ENCODE measurements around the gene RSF1. TPM values are rescaled to one million over a fixed set of nuclear protein-coding genes. Genes with fewer than 3 reads are reported as not detected.
"Not testable (repeated sequence)": the region's sequence is repeated elsewhere in the genome, so short reads cannot be mapped to it uniquely, and the experiment has no call there.

RSF1 gene
- total RNA-seq, 4 donors from 2014 or later = 26.5 to 121 (median 82.3) TPM

- peak within 1 kb of the TSS; percentile 90 to 98 for H3K4me3 ChIP-seq
- no peaks in the 10 kb centered on the region for H3K36me3 ChIP-seq
- no peaks in the 10 kb centered on the region for H3K27me3 ChIP-seq
- peaks cover 0 to 1% of the 10 kb centered on the region in 2 donors for H3K4me1 ChIP-seq
- peak; percentile 36 to 53 for TF ChIP-seq POLR2A (IDR thresholded peaks at IDR 0.05)
- TF ChIP-seq, protein P1, sequence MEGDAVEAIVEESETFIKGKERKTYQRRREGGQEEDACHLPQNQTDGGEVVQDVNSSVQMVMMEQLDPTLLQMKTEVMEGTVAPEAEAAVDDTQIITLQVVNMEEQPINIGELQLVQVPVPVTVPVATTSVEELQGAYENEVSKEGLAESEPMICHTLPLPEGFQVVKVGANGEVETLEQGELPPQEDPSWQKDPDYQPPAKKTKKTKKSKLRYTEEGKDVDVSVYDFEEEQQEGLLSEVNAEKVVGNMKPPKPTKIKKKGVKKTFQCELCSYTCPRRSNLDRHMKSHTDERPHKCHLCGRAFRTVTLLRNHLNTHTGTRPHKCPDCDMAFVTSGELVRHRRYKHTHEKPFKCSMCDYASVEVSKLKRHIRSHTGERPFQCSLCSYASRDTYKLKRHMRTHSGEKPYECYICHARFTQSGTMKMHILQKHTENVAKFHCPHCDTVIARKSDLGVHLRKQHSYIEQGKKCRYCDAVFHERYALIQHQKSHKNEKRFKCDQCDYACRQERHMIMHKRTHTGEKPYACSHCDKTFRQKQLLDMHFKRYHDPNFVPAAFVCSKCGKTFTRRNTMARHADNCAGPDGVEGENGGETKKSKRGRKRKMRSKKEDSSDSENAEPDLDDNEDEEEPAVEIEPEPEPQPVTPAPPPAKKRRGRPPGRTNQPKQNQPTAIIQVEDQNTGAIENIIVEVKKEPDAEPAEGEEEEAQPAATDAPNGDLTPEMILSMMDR (IDR thresholded peaks at IDR 0.05) = peak in 1 of 4 experiments; percentile 7
- DNase-seq = peak; percentile 78 to 80
- H3K27ac ChIP-seq = peak within 1 kb of the TSS; percentile 78 to 83
- no peaks in the 10 kb centered on the region for H3K9me3 ChIP-seq
- intact Hi-C loops (cut with DNase I; ENCODE audit: low total_unique reads) = no loop called here
Observed at GRCh38 chr11:77637345-77638165, 183.0 kb downstream of the RSF1 start, which contains the start of gene CLNS1A. TSS of gene CLNS1A (minus strand) at chr11:77637794. CDS start at chr11:77637714, 80 bp downstream.

- no peak for TF ChIP-seq POLR2A (IDR thresholded peaks at IDR 0.05)
- DNase-seq = no peak
- Histone ChIP-seq H3K27ac (peak overlapping the region; percentile 78 to 83), H3K27me3 (no peaks in the 10 kb centered on the region), H3K36me3 (no peaks in the 10 kb centered on the region), H3K4me1 (peaks cover 0 to 5% of the 10 kb centered on the region in 2 donors), H3K4me3 (peak overlapping the region; percentile 90 to 98), H3K9me3 (no peaks in the 10 kb centered on the region)
- intact Hi-C loops (cut with DNase I; ENCODE audit: low total_unique reads) = no loop called here
Observed at GRCh38 chr11:77636731-77637344, 183.7 kb downstream of the RSF1 start.

GRCh38 chr11:77633926-77634325, 186.6 kb downstream of the RSF1 start:
- H3K27me3 ChIP-seq; H3K4me1 ChIP-seq; intact Hi-C loops (cut with DNase I; ENCODE audit: low total_unique reads); H3K4me3 ChIP-seq; H3K36me3 ChIP-seq; H3K9me3 ChIP-seq; DNase-seq; H3K27ac ChIP-seq: not testable (repeated sequence)

DNA sequence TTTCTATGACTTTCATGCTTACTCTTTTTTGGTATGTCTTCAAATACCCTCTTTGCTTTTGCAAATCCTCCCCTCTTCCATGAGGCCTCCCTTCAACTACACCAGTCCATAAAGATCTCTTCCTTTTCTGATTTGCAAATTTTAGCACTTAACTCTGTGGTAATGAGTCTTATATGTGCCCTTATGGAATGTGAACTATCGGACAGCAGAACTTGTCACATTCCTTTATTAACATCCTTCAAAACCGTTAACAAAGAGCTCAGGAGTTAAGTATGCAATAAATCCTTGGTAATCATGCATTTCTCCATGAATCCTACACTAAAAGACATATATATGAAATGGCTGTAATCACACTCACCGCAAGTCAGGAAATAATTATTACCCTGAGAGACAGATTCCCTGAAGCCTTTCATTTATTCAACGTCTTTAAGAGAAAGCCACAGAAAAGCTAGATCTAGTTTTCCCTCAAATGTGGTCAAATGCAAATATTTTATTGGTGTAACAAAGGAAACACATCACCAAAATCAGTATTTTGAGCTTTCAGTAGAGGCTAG, 190.3 kb downstream of the RSF1 start:
- no peak for TF ChIP-seq POLR2A (IDR thresholded peaks at IDR 0.05)
- TF ChIP-seq, protein P1 (IDR thresholded peaks at IDR 0.05) = no peak
- Histone ChIP-seq H3K4me3 (no peak overlapping the region), H3K27me3 (no peaks in the 10 kb centered on the region), H3K9me3 (no peaks in the 10 kb centered on the region), H3K36me3 (no peaks in the 10 kb centered on the region), H3K4me1 (peaks cover 0 to 5% of the 10 kb centered on the region in 2 donors), H3K27ac (no peak overlapping the region)
- intact Hi-C loops (cut with DNase I; ENCODE audit: low total_unique reads) = no loop called here
- no peak for DNase-seq

DNA sequence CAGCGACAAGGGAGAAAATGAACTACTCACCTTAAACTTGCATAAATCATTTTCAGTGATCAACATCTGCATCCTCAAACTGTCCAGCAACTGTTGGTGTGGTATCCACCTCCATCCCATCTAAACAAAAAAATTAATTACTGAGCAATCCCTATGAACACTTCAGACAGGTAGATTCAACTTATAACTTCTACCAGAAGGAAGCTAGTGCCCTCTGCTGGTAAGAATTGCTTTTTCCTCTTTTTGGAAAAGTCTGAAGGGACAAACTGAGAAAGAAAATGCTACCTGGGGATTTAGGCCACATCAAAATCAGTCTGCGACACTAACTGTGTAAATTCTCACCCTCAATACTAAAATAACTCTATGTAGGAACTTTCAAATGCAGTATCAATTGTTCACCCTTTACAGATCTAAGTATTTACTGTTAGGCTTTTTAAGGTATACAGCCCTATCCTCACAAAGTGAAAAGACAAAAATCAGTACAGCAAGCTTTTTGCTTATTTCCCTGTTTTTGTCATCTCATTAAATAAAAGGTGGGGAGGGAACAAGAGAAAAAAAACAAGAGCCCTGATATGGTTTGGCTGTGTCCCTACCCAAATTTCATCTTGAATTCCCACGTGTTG, 200.8 kb downstream of the RSF1 start:
- no peaks in the 10 kb centered on the region for H3K4me1 ChIP-seq
- H3K36me3 ChIP-seq = no peaks in the 10 kb centered on the region
- no peak for TF ChIP-seq POLR2A (IDR thresholded peaks at IDR 0.05)
- TF ChIP-seq, protein P1 (IDR thresholded peaks at IDR 0.05) = peak; percentile 36 to 59 (median 50)
- H3K9me3 ChIP-seq = no peaks in the 10 kb centered on the region
- DNase-seq = no peak
- intact Hi-C loops (cut with DNase I; ENCODE audit: low total_unique reads) = no loop called here
- H3K4me3 ChIP-seq = no peak overlapping the region
- no peaks in the 10 kb centered on the region for H3K27me3 ChIP-seq
- no peak overlapping the region for H3K27ac ChIP-seq

All from uterus (tissue), 4 donors.